Measurements from ENCODE around the gene PIP4K2A.

DNA sequence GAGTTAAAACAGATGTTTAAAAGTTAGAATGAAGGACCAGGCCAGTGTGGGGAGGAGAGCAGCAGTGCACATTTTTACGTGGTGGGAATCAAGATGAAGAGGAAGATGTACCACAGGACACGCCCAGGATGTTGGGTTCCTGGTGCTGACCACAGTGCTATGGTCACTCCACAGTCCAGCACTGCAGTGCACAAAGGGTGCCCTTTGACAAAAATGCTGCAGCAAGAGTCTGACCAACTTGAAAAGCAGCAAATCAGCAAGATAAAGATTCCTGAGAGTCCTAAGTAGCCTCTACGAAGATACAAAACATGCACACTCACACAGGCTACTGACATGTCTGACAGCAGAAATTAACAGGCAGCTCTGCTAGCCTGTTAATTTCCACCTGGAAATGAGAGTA is 107.1 kb downstream of the PIP4K2A start:
- TF ChIP-seq SUZ12 (IDR thresholded peaks at IDR 0.05; ENCODE audit: extremely low read depth, insufficient read depth, insufficient read length), result no peak
- TF ChIP-seq ZNF274 (IDR thresholded peaks at IDR 0.05; ENCODE audit: low read depth, low read length), result no peak
